IMR-90 (cell line): ENCODE results near the gene ZNF524. TPM values are rescaled to one million over a fixed set of nuclear protein-coding genes. Genes with fewer than 3 reads are reported as not detected.

Experiments used
- ATAC-seq: fragments of 200-7000 bp; cut with Tn5 transposase; 2 replicates; pipeline ENCODE4 v1.9.1; 2020; ENCODE audit warnings: low read depth, mild to moderate bottlenecking, moderate library complexity
- BruUV-seq: library from RNA; stranded (reverse); fragments of 400-500 nt; replicated peaks from 2 replicates; lab custom pipeline; 2021; lab: Mats Ljungman, UMichigan
- CTCF ChIA-PET: fragments of 300-600 bp; formaldehyde crosslinking; extraction: SDS; loops from one replicate; lab custom pipeline; 2021; ENCODE audit warnings: antibody characterized with exemption; lab: Yijun Ruan, JAX
- POLR2A ChIA-PET: fragments of 300-600 bp; sonication (Branson Sonifier 250); formaldehyde crosslinking; loops from one replicate; lab custom pipeline; 2022; ENCODE audit warnings: antibody characterized with exemption; ENCODE audit not compliant: unreplicated experiment; lab: Charles Lee
- DNase-seq: peaks from one replicate; pipeline ENCODE4 v3.0.0; 2013
- H2AFZ ChIP-seq: replicated peaks from 2 replicates; pipeline ENCODE3; 2013; ENCODE audit warnings: low read length, mild to moderate bottlenecking; ENCODE audit not compliant: poor library complexity
- H2AK5ac ChIP-seq: 2 replicates; pipeline ENCODE4 v1.6.1; 2013; ENCODE audit warnings: low read depth, low read length, inconsistent platforms
- H2AK9ac ChIP-seq: replicated peaks from 2 replicates; pipeline ENCODE3; 2013; ENCODE audit warnings: mild to moderate bottlenecking, low read depth, low read length, moderate library complexity; ENCODE audit not compliant: poor library complexity
- H2BK120ac ChIP-seq: 2 replicates; pipeline ENCODE4 v1.6.1; 2013; ENCODE audit warnings: low read depth, low read length, inconsistent platforms
- H2BK15ac ChIP-seq: 3 replicates; pipeline ENCODE4 v1.6.1; 2013; ENCODE audit warnings: low read depth, low read length, inconsistent platforms
- H2BK20ac ChIP-seq: 2 replicates; pipeline ENCODE4 v1.6.1; 2013; ENCODE audit warnings: low read depth, mild to moderate bottlenecking, inconsistent platforms, low read length, moderate library complexity
- H2BK5ac ChIP-seq: 2 replicates; pipeline ENCODE4 v1.6.1; 2013; ENCODE audit warnings: mild to moderate bottlenecking, low read depth, low read length, inconsistent platforms; ENCODE audit not compliant: poor library complexity, severe bottlenecking
- H3K14ac ChIP-seq: replicated peaks from 2 replicates; pipeline ENCODE4 v1.6.1; 2013; ENCODE audit warnings: low read depth, low read length, inconsistent platforms
- H3K18ac ChIP-seq: 2 replicates; pipeline ENCODE4 v1.6.1; 2013; ENCODE audit warnings: low read depth, low read length, control low read depth
- H3K23ac ChIP-seq: 2 replicates; pipeline ENCODE4 v1.6.1; 2013; ENCODE audit warnings: low read depth, low read length, inconsistent platforms
- H3K27ac ChIP-seq: 2 replicates; pipeline ENCODE4 v1.5.1; 2013; ENCODE audit warnings: mild to moderate bottlenecking, control low read depth, low read length; ENCODE audit not compliant: insufficient read depth
- H3K27me3 ChIP-seq: 2 replicates; pipeline ENCODE4 v1.6.1; 2013; ENCODE audit warnings: low read length; ENCODE audit not compliant: control insufficient read depth, insufficient read depth
- H3K36me3 ChIP-seq: 2 replicates; pipeline ENCODE4 v1.6.1; 2013; ENCODE audit warnings: low read length, mixed read lengths; ENCODE audit not compliant: control insufficient read depth, insufficient read depth
- H3K4ac ChIP-seq: 2 replicates; pipeline ENCODE4 v1.6.1; 2013; ENCODE audit warnings: low read depth, low read length, inconsistent platforms
- H3K4me1 ChIP-seq: 2 replicates; pipeline ENCODE4 v1.6.1; 2013; ENCODE audit warnings: low read length, mixed read lengths; ENCODE audit not compliant: control insufficient read depth, insufficient read depth
- H3K4me2 ChIP-seq: 2 replicates; pipeline ENCODE4 v1.6.1; 2013; ENCODE audit warnings: low read depth, mild to moderate bottlenecking, control low read depth, low read length, moderate library complexity
- H3K4me3 ChIP-seq: 2 replicates; pipeline ENCODE4 v1.5.1; 2013; ENCODE audit warnings: low read depth, mild to moderate bottlenecking, control low read depth, low read length, moderate library complexity; ENCODE audit not compliant: insufficient read depth
- H3K56ac ChIP-seq: 2 replicates; pipeline ENCODE4 v1.6.1; 2013; ENCODE audit warnings: low read length, inconsistent platforms; ENCODE audit not compliant: insufficient read depth; ENCODE audit errors: extremely low read depth
- H3K79me1 ChIP-seq, 2 experiments: 2 replicates each; pipeline ENCODE4 v1.6.1; 2013; ENCODE audit warnings: low read length in 2 of 2, inconsistent platforms in 1 of 2, low read depth in 1 of 2
- H3K9ac ChIP-seq: 2 replicates; pipeline ENCODE4 v1.6.1; 2013; ENCODE audit warnings: low read depth, low read length, control low read depth
- H3K9me1 ChIP-seq: 2 replicates; pipeline ENCODE4 v1.6.1; 2013; ENCODE audit warnings: low read length, inconsistent platforms; ENCODE audit not compliant: insufficient read depth
- H3K9me3 ChIP-seq: 2 replicates; pipeline ENCODE4 v1.6.1; 2013; ENCODE audit warnings: low read length; ENCODE audit not compliant: control insufficient read depth, insufficient read depth
- H4K20me1 ChIP-seq: 2 replicates; pipeline ENCODE4 v1.6.1; 2013; ENCODE audit warnings: low read length, inconsistent platforms; ENCODE audit not compliant: insufficient read depth
- H4K5ac ChIP-seq: 2 replicates; pipeline ENCODE4 v1.6.1; 2013; ENCODE audit warnings: mild to moderate bottlenecking, low read depth, low read length, control low read depth
- H4K8ac ChIP-seq, 2 experiments: 2 replicates each; pipeline ENCODE4 v1.6.1; 2013; ENCODE audit warnings: low read depth in 2 of 2, low read length in 2 of 2, control low read depth in 1 of 2, inconsistent platforms in 1 of 2
- H4K91ac ChIP-seq: 2 replicates; pipeline ENCODE4 v1.6.1; 2013; ENCODE audit warnings: low read depth, low read length, inconsistent platforms; ENCODE audit not compliant: insufficient read depth
- CEBPB ChIP-seq: IDR thresholded peaks from 2 replicates; pipeline ENCODE4 v1.6.1; 2012; ENCODE audit warnings: low read depth, low read length, improper control_type of control experiment
- CHD1 ChIP-seq: IDR thresholded peaks from 2 replicates; pipeline ENCODE4 v1.6.1; 2012; ENCODE audit warnings: low read depth, low read length, improper control_type of control experiment
- CTCF ChIP-seq: conservative IDR thresholded peaks from 2 replicates; pipeline ENCODE4 v1.5.1; 2012; ENCODE audit warnings: mild to moderate bottlenecking, low read depth, low read length, improper control_type of control experiment
- ELK1 ChIP-seq: fragments of 150-350 bp; IDR thresholded peaks from 2 replicates; pipeline ENCODE4 v1.6.1; 2016; ENCODE audit warnings: low read depth, mild to moderate bottlenecking, low read length, moderate library complexity, borderline replicate concordance
- FOS ChIP-seq: fragments of 150-350 bp; IDR thresholded peaks from 2 replicates; pipeline ENCODE4 v1.6.1; 2016; ENCODE audit warnings: low read depth, low read length
- MAFK ChIP-seq: IDR thresholded peaks from 2 replicates; pipeline ENCODE4 v1.6.1; 2012; ENCODE audit warnings: low read depth, low read length, improper control_type of control experiment
- MXI1 ChIP-seq: IDR thresholded peaks from 2 replicates; pipeline ENCODE4 v1.6.1; 2012; ENCODE audit warnings: low read depth, mild to moderate bottlenecking, low read length, moderate library complexity, borderline replicate concordance
- NFE2L2 ChIP-seq: fragments of 150-350 bp; IDR thresholded peaks from 2 replicates; pipeline ENCODE4 v1.6.1; 2016; ENCODE audit warnings: low read depth, mild to moderate bottlenecking, low read length
- RCOR1 ChIP-seq: IDR thresholded peaks from 2 replicates; pipeline ENCODE4 v1.6.1; 2012; ENCODE audit warnings: mild to moderate bottlenecking, low read length, improper control_type of control experiment; ENCODE audit not compliant: insufficient replicate concordance
- RFX5 ChIP-seq: IDR thresholded peaks from 2 replicates; pipeline ENCODE4 v1.8.0; 2012; ENCODE audit warnings: low read depth, mild to moderate bottlenecking, low read length, moderate library complexity
- SMC3 ChIP-seq: fragments of 150-350 bp; IDR thresholded peaks from 2 replicates; pipeline ENCODE4 v1.6.1; 2016; ENCODE audit warnings: low read depth, mild to moderate bottlenecking, antibody characterized with exemption, low read length, moderate library complexity
- USF2 ChIP-seq: fragments of 150-350 bp; IDR thresholded peaks from 2 replicates; pipeline ENCODE4 v1.6.1; 2017; ENCODE audit warnings: mild to moderate bottlenecking, antibody characterized with exemption, low read length, low read depth
- WGBS, 2 experiments: methylation state at CpG; one replicate each; pipeline versions ENCODE4 v1.1.5 to v1.1.7; 2013; ENCODE audit warnings: missing lambda C conversion rate in 2 of 2; ENCODE audit not compliant: insufficient read length in 1 of 2; ENCODE audit errors: extremely low coverage in 2 of 2; 5-methylcytosine and 5-hydroxymethylcytosine counted together
- dilution Hi-C: fragments of 300-500 bp; cut with HindIII; formaldehyde crosslinking; loops from one replicate; pipeline ENCODE4 v1.14.3; 2018; ENCODE audit warnings: low sequenced_read_pairs; ENCODE audit not compliant: unreplicated experiment
- in situ Hi-C: fragments of 300-500 bp; cut with MboI; formaldehyde crosslinking; loops from 3 replicates; pipeline ENCODE4 v1.14.3; 2019; ENCODE audit warnings: low sequenced_read_pairs, inconsistent platforms, mixed read lengths
- intact Hi-C: fragments of 100-400 bp; cut with micrococcal nuclease; formaldehyde crosslinking; loops from 2 replicates; pipeline ENCODE4 v1.10.0; 2022
- polyA plus RNA-seq, 3 experiments: library from polyadenylated mRNA; depleted of rRNA; stranded (reverse); fragments of >200 nt; gene quantifications; 2 replicates each; pipeline ENCODE4 v1.2.3, GENCODE V29; 2012; ENCODE audit warnings: low replicate concordance in 1 of 3
- total RNA-seq: library from RNA; depleted of rRNA; stranded (reverse); fragments of >200 nt; gene quantifications from 2 replicates; pipeline ENCODE4 v1.2.3, GENCODE V29; 2012

ZNF524 gene
- total and polyA plus RNA-seq, 2 of the 4 experiments (the other 2 are of a cell fraction): 2.3 to 6.6 TPM

GRCh38 chr19:55553217-55554182 lies 46.6 kb upstream of the ZNF524 start:
- intact Hi-C loops: loop anchor here (2.0 kb wide), 1 partner anchor 27 kb away; the partner anchor contains the start of gene ZNF579
- no peak for TF ChIP-seq SMC3
- no peak for TF ChIP-seq MXI1
- no peak for TF ChIP-seq RCOR1
- TF ChIP-seq ELK1: no peak
- no peak for TF ChIP-seq CEBPB
- no peak for TF ChIP-seq USF2
- TF ChIP-seq MAFK: no peak
- TF ChIP-seq RFX5: no peak
- no peak for TF ChIP-seq NFE2L2
- no peak for TF ChIP-seq CTCF
- no peak for TF ChIP-seq CHD1
- TF ChIP-seq FOS: no peak

More at GRCh38 chr19:55553217-55554182, 46.6 kb upstream of the ZNF524 start:
- Histone ChIP-seq H3K36me3 (no peaks in the 10 kb centered on the region), H4K8ac (peak overlapping the region in 1 of 2 experiments; percentile 95; a peak in 3 of 4 replicates), H2AK9ac (peak overlapping the region; percentile 44), H3K18ac (peak overlapping the region; percentile 76), H3K4me2 (peak overlapping the region; percentile 33; the same call in 1 of the 2 replicates), H3K9me3 (no peaks in the 10 kb centered on the region), H3K27me3 (no peaks in the 10 kb centered on the region; the same call in 1 of the 2 replicates), H2BK20ac (peak overlapping the region; percentile 95), H3K27ac (peak overlapping the region; percentile 38), H3K4me1 (peaks cover 18% of the 10 kb centered on the region), H2AFZ (peak overlapping the region; percentile 86), H3K4ac (peak overlapping the region; percentile 74), H2BK120ac (peak overlapping the region; percentile 88), H4K5ac (peak overlapping the region; percentile 90), H3K9me1 (peaks cover 9% of the 10 kb centered on the region), H3K4me3 (no peak overlapping the region), H3K56ac (no peak overlapping the region; the same call in 1 of the 2 replicates), H3K23ac (peak overlapping the region; percentile 87), H4K91ac (peak overlapping the region; percentile 88), H3K9ac (peak overlapping the region; percentile 46; the same call in 1 of the 2 replicates), H3K79me1 (no peaks in the 10 kb centered on the region; a peak in 1 of 4 replicates), H3K14ac (peak overlapping the region; percentile 90), H2BK5ac (peak overlapping the region; percentile 80), H4K20me1 (no peaks in the 10 kb centered on the region), H2BK15ac (peak overlapping the region; percentile 90; the same call in 2 of the 3 replicates), H2AK5ac (peak overlapping the region; percentile 85)
- WGBS, 2 experiments: 71% methylated on average over 8 of the region's 13 CpGs; no CpG with 5 or more reads in 1 of the 2 experiments
- DNase-seq (no peak), ATAC-seq (no peak)
- in situ Hi-C loops: no loop called here
- CTCF ChIA-PET: no interaction called here
- POLR2A ChIA-PET: interaction anchor here (1.1 kb wide), 1 partner anchor 71 kb away, joined by 3 read pairs; the partner anchor contains the start of gene ZNF784
- dilution Hi-C loops: no loop called here
- BruUV-seq: no TSS peak
